AG20443 (cell line): ENCODE data around the gene TAT.
"Not testable (repeated sequence)": the region's sequence is repeated elsewhere in the genome, so short reads cannot be mapped to it uniquely, and the experiment has no call there.

Experiments
- DNase-seq: peaks from one replicate; pipeline ENCODE4 v3.0.0; 2012; ENCODE audit warnings: low spot score, mixed read lengths

Gene TAT

GRCh38 chr16:71584543-71585317, 7.8 kb upstream of the TAT start:
- no peak for DNase-seq

- not testable (repeated sequence) for DNase-seq
Observed at GRCh38 chr16:71582553-71582848, 5.6 kb upstream of the TAT start.

- DNase-seq, result no peak
Observed at GRCh38 chr16:71574702-71575101, 2.2 kb downstream of the TAT start.

- no peak for DNase-seq
Observed at GRCh38 chr16:71573387-71574094, 3.4 kb downstream of the TAT start.

- DNase-seq, result no peak
Observed at GRCh38 chr16:71572497-71573116, 4.3 kb downstream of the TAT start.

GRCh38 chr16:71570144-71570543, 6.7 kb downstream of the TAT start:
- no peak for DNase-seq

- no peak for DNase-seq
Observed at GRCh38 chr16:71569621-71570020, 7.3 kb downstream of the TAT start.

GRCh38 chr16:71568551-71568950, 8.3 kb downstream of the TAT start:
- no peak for DNase-seq

GRCh38 chr16:71567931-71568330, 9.0 kb downstream of the TAT start:
- DNase-seq, result no peak

- no peak for DNase-seq
Observed at GRCh38 chr16:71565812-71566700, 10.8 kb downstream of the TAT start.

- no peak for DNase-seq
Observed at GRCh38 chr16:71564335-71564967, 12.4 kb downstream of the TAT start.

GRCh38 chr16:71562552-71562951, 14.3 kb downstream of the TAT start:
- DNase-seq, result no peak

GRCh38 chr16:71561886-71562285, 15.0 kb downstream of the TAT start:
- DNase-seq, result not testable (repeated sequence)

- no peak for DNase-seq
Observed at GRCh38 chr16:71559855-71560254, 17.0 kb downstream of the TAT start.

- DNase-seq, result no peak
Observed at GRCh38 chr16:71557954-71558582, 18.8 kb downstream of the TAT start.

GRCh38 chr16:71557299-71557698, 19.6 kb downstream of the TAT start:
- DNase-seq, result no peak

GRCh38 chr16:71555230-71555891, 21.5 kb downstream of the TAT start:
- DNase-seq, result no peak

- DNase-seq, result no peak
Observed at GRCh38 chr16:71552698-71553503, 24.0 kb downstream of the TAT start.

GRCh38 chr16:71547168-71547567, 29.7 kb downstream of the TAT start:
- no peak for DNase-seq

GRCh38 chr16:71542377-71542776, 34.5 kb downstream of the TAT start:
- DNase-seq, result peak; percentile 62
